SH-SY5Y (cell line): ENCODE measurements around the gene LARGE2.

ENCODE experiments used
- GATA2 ChIP-seq: IDR thresholded peaks from 2 replicates; pipeline ENCODE4 v1.6.1; 2011; ENCODE audit warnings: mild to moderate bottlenecking, low read depth, low read length
- GATA3 ChIP-seq: IDR thresholded peaks from 2 replicates; pipeline ENCODE4 v1.6.1; 2011; ENCODE audit warnings: low read depth, mild to moderate bottlenecking, low read length, moderate library complexity

LARGE2 gene

DNA sequence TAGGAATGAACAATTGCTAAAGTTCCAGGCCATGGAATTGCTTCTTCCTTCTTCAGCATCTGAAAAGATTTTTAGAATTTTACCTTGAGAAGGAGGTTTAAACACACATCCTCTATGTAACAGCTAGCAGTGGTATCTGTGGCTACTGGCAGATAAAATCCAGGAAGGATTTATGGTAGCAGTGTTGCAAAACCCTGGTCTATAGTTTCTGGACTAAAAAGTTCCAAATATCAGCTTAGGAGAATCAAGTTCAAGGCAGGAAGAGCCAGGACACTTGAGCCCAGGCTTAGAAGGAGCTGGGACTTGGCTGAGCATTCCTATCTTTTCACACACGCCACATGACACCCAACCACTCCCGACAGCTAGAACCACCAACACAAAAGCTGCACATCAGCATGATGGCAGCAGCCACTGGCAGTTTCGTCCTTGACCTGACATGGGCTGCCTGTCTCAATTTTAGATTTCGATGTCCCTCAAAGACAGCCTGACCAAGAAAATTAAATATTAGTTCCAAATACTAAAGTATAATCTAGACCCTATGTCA lies 14.1 kb downstream of the LARGE2 start:
- TF ChIP-seq GATA2 = no peak
- TF ChIP-seq GATA3 = no peak

DNA sequence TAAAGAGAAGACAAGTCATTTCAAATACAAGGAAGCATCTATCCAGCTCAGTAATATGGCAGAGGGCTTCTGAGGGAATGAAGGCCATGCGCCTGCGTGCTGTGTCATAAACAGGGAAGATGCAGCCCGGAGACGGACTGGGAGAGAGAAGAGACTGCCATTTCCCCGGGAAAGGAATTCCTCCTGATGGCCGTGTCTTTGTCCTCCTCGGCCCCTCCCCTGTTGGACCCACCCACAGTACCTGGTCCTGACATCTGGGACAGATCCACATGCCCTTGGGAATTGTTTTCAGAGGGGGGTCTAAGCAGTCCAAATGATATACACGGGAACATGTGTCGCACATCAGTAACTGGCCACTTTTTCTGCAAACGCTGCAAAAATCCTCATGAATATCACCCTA lies 15.5 kb downstream of the LARGE2 start:
- TF ChIP-seq GATA3 = no peak
- TF ChIP-seq GATA2 = no peak

- TF ChIP-seq GATA3 (no peak), GATA2 (no peak)
Measured at GRCh38 chr11:45939836-45940235, 17.4 kb downstream of the LARGE2 start.

DNA sequence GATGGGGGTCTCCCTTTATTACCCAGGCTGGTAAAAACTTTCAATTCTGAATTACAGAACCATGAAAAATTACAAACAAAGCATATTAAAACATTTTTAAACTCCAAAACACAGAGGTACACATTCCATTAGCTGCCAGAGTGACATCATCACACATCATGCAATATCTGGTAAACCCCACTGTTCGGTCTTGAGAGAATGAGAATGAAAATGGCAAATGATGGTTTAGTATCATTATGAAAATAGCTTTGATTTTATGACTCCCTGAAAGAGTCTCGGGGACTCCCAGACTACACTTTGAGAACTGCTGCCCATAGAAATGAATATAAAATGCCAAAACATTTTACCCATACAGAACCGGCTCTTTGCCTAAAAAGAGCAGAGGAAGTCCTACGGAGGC lies 18.8 kb downstream of the LARGE2 start:
- TF ChIP-seq GATA2 = no peak
- no peak for TF ChIP-seq GATA3

DNA sequence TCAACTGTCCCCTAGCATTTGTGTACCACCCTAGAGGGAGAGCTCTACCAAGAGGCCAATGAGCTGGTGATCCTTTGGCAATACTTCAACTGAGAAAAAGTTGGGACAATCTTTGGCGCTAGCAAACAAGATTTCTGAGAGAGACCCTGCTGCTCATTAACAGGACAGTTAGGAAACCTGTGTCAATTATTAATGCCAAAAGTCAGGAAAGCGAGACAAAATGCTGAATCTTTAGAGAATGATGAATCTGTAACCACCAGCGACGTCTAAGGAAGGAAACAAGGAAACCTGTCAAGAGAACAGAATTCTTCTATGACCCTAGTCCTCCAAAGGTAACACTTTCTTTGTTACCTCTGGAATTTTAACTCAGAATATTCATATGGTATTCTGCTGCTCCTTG lies 19.9 kb downstream of the LARGE2 start:
- TF ChIP-seq GATA3 = no peak
- TF ChIP-seq GATA2 = no peak

DNA sequence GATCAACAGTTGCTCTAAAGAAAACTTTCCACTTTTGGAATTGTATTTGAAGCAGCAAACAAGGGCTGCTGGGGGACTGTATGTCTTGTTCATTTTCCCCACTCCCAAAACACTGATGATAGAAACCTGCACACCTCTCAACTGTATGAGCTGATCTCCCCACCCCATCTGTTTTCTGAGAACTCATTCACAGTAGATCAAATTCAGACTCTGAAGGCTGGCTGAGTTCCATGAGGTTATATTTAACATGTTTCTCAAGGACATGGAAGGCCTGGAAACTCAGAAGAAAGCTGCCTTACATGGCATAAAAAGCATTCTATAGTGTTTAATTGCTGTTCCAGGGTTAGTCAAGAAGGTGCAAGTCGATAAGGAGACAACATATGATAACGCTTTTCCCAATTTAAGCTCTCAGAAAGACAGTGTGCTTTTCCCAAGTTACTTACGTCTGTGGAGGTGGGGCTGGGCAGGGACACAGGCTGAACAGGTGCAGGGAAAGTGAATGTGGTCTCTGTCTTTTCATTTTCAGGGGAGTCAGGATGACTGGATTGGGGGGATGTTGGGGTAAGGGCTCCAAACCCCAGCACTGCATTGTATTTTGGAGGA lies 23.0 kb downstream of the LARGE2 start:
- TF ChIP-seq GATA2 (no peak), GATA3 (no peak)

GRCh38 chr11:45947885-45948284 lies 25.4 kb downstream of the LARGE2 start:
- TF ChIP-seq GATA3 (no peak), GATA2 (no peak)

- no peak for TF ChIP-seq GATA3
- TF ChIP-seq GATA2 = no peak
Measured at GRCh38 chr11:45948356-45948755, 25.9 kb downstream of the LARGE2 start.

DNA sequence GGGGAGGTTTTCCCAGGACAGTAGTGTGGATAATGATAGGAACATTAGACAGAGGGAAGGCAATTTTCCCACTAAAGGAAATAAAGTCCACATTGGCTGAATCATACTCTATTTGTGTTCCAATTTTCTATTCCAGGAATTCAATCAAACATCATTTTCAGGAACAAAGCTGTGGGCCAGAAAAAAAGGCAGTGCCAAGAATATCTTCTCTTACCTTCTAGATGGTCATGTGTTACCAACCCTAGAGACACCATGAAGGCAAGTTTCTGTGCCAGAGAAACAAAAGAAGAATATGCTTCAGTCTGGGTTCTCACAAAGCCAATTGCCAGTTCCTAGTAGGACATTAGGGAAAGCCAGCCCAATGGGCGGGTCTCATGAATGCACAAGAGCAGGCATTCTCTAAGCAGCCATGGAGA lies 27.5 kb downstream of the LARGE2 start:
- TF ChIP-seq GATA3 (no peak), GATA2 (no peak)

GRCh38 chr11:45959851-45960250 lies 37.4 kb downstream of the LARGE2 start:
- TF ChIP-seq GATA3 = no peak
- no peak for TF ChIP-seq GATA2

GRCh38 chr11:45960387-45961095 lies 38.1 kb downstream of the LARGE2 start:
- TF ChIP-seq GATA2 = no peak
- no peak for TF ChIP-seq GATA3

DNA sequence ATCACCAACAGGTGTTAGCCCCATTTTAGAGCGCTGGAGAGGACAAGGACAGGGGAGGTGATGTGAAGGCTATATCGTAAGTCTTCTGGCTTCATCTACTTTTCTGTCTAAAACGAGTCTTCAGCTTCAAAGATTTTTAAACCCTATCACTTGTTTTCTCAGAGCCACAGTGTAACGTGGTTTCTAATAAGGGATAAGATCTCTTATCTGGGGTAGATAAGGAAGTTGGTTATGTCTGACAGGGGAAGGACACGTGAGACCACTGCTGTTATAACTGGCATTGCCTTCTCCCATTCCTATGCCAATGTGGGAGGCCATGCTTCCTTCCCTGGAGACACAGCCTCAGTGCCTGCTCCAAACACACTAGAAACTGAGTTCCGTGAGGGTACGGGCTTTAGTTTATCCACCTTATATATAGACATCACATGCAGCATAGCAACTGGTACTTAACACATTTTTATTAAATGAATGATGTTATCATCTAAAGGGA lies 39.3 kb downstream of the LARGE2 start:
- TF ChIP-seq GATA2 = no peak
- TF ChIP-seq GATA3 = no peak

- TF ChIP-seq GATA2 (no peak), GATA3 (no peak)
Measured at GRCh38 chr11:45964911-45965389, 42.5 kb downstream of the LARGE2 start.

DNA sequence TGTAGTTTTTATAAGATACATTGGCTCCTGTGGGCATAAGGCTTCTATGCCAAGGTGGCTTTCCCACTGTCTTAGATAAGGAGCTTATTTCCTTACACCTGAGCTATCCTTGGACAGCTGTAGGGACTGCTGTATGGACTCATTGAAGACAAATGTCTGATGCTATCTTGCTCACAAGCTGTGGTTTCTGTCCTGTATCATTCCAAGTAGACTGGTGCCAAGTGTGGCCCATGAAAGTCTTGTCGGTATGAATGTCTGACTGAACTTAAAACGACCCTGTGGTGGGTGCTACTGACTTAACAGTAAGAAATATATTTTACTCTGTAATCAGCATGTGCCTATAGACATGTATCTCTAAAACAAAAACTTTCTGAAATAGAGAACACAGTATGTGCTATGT lies 45.0 kb downstream of the LARGE2 start:
- TF ChIP-seq GATA3 (no peak), GATA2 (no peak)

- TF ChIP-seq GATA3 = no peak
- no peak for TF ChIP-seq GATA2
Measured at GRCh38 chr11:45968901-45969300, 46.4 kb downstream of the LARGE2 start.
